HL-60 (cell line): ENCODE data around the gene SLC43A2.

Experiments
- TF ChIP-seq, protein P1 (sequence below): IDR thresholded peaks from one replicate; pipeline ENCODE4 v1.5.1; 2011; ENCODE audit warnings: low read length, control low read depth, inconsistent platforms; ENCODE audit not compliant: insufficient read depth
- TF ChIP-seq, protein P2 (sequence below): IDR thresholded peaks from 2 replicates; pipeline ENCODE4 v1.6.1; 2012; ENCODE audit warnings: low read depth; ENCODE audit not compliant: insufficient replicate concordance

DNA sequence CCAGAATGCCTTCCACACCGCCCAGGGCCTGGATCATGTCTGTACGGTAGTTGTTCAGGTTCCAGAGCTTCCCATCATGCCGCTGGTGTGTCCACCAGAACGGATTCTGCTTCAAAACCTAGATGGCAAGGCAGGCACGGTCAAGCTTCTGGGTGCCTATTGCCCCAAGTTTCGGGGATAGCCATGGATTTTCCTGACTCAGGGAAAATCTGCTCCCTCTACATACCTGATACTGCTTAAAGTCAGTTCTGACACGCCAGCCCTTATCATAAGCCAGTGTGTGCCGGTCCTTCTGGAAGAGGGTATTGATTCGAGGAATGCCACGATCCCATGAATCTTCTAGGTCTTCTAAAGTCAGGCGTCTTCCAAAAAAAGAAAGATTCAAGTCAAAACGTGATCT is 32.4 kb upstream of the SLC43A2 start:
- TF ChIP-seq, protein P1, sequence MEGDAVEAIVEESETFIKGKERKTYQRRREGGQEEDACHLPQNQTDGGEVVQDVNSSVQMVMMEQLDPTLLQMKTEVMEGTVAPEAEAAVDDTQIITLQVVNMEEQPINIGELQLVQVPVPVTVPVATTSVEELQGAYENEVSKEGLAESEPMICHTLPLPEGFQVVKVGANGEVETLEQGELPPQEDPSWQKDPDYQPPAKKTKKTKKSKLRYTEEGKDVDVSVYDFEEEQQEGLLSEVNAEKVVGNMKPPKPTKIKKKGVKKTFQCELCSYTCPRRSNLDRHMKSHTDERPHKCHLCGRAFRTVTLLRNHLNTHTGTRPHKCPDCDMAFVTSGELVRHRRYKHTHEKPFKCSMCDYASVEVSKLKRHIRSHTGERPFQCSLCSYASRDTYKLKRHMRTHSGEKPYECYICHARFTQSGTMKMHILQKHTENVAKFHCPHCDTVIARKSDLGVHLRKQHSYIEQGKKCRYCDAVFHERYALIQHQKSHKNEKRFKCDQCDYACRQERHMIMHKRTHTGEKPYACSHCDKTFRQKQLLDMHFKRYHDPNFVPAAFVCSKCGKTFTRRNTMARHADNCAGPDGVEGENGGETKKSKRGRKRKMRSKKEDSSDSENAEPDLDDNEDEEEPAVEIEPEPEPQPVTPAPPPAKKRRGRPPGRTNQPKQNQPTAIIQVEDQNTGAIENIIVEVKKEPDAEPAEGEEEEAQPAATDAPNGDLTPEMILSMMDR: no peak
- TF ChIP-seq, protein P2, sequence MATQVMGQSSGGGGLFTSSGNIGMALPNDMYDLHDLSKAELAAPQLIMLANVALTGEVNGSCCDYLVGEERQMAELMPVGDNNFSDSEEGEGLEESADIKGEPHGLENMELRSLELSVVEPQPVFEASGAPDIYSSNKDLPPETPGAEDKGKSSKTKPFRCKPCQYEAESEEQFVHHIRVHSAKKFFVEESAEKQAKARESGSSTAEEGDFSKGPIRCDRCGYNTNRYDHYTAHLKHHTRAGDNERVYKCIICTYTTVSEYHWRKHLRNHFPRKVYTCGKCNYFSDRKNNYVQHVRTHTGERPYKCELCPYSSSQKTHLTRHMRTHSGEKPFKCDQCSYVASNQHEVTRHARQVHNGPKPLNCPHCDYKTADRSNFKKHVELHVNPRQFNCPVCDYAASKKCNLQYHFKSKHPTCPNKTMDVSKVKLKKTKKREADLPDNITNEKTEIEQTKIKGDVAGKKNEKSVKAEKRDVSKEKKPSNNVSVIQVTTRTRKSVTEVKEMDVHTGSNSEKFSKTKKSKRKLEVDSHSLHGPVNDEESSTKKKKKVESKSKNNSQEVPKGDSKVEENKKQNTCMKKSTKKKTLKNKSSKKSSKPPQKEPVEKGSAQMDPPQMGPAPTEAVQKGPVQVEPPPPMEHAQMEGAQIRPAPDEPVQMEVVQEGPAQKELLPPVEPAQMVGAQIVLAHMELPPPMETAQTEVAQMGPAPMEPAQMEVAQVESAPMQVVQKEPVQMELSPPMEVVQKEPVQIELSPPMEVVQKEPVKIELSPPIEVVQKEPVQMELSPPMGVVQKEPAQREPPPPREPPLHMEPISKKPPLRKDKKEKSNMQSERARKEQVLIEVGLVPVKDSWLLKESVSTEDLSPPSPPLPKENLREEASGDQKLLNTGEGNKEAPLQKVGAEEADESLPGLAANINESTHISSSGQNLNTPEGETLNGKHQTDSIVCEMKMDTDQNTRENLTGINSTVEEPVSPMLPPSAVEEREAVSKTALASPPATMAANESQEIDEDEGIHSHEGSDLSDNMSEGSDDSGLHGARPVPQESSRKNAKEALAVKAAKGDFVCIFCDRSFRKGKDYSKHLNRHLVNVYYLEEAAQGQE: no peak
